ENCODE data around the gene NRXN3. TPM values are rescaled to one million over a fixed set of nuclear protein-coding genes. Genes with fewer than 3 reads are reported as not detected.

The NRXN3 gene
- total and polyA plus RNA-seq, 11 donors, result 0.19 to 2.2 (median 1.1) TPM

- H3K9me3 ChIP-seq, result no peaks in the 10 kb centered on the region
- H3K36me3 ChIP-seq, result no peaks in the 10 kb centered on the region
- H3K27ac ChIP-seq, result no peak overlapping the region
- intact Hi-C loops (cut with DNase I), result no loop called here
- no peak for ATAC-seq
- DNase-seq, result no peak
- no peak overlapping the region for H3K4me3 ChIP-seq
- H3K27me3 ChIP-seq, result peaks cover 0 to 4% (median 0%) of the 10 kb centered on the region in 9 donors
- TF ChIP-seq, protein P1, sequence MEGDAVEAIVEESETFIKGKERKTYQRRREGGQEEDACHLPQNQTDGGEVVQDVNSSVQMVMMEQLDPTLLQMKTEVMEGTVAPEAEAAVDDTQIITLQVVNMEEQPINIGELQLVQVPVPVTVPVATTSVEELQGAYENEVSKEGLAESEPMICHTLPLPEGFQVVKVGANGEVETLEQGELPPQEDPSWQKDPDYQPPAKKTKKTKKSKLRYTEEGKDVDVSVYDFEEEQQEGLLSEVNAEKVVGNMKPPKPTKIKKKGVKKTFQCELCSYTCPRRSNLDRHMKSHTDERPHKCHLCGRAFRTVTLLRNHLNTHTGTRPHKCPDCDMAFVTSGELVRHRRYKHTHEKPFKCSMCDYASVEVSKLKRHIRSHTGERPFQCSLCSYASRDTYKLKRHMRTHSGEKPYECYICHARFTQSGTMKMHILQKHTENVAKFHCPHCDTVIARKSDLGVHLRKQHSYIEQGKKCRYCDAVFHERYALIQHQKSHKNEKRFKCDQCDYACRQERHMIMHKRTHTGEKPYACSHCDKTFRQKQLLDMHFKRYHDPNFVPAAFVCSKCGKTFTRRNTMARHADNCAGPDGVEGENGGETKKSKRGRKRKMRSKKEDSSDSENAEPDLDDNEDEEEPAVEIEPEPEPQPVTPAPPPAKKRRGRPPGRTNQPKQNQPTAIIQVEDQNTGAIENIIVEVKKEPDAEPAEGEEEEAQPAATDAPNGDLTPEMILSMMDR (IDR thresholded peaks at IDR 0.05), result no peak
- TF ChIP-seq POLR2A (IDR thresholded peaks at IDR 0.05), result no peak
- WGBS, 4 donors, result 59 to 64% (median 61%) methylated on average over 1 of the region's 1 CpG
- peaks cover 0 to 4% (median 0%) of the 10 kb centered on the region in 12 donors for H3K4me1 ChIP-seq
Measured at GRCh38 chr14:78398216-78398615, 228.0 kb downstream of the NRXN3 start.

- Histone ChIP-seq H3K27ac (no peak overlapping the region), H3K9me3 (no peaks in the 10 kb centered on the region), H3K4me3 (no peak overlapping the region), H3K27me3 (peaks cover 0 to 8% (median 0%) of the 10 kb centered on the region in 9 donors), H3K36me3 (no peaks in the 10 kb centered on the region), H3K4me1 (peaks cover 0 to 6% (median 0%) of the 10 kb centered on the region in 12 donors)
- ATAC-seq (no peak), DNase-seq (no peak)
- WGBS, 4 donors, result 56% methylated on average over 3 of the region's 3 CpGs
- no peak for TF ChIP-seq POLR2A (IDR thresholded peaks at IDR 0.05)
- TF ChIP-seq, protein P1 (IDR thresholded peaks at IDR 0.05), result no peak
- intact Hi-C loops (cut with DNase I), result no loop called here
Measured at GRCh38 chr14:78399316-78399889, 229.2 kb downstream of the NRXN3 start.

DNA sequence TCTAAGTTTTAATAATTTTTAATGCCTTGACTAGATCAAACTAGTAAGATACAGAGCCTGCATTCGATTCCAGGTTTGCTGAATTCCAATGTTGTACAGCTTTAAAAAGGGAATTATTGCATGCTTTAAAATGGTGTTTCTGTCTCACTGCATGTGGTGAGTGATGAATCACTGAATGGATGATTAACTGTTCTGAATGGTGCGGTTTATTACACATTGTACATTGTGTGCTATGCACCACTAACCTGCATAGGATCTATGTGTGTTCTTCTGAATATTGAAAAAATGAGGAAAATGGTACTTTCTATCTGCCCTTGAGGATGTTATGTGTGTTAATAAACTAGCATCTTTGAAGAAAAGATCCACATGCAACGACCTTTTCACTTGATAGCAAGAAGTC is 231.7 kb downstream of the NRXN3 start:
- no peak for TF ChIP-seq POLR2A (IDR thresholded peaks at IDR 0.05)
- TF ChIP-seq, protein P1 (IDR thresholded peaks at IDR 0.05), result no peak
- peaks cover 0 to 6% (median 0%) of the 10 kb centered on the region in 12 donors for H3K4me1 ChIP-seq
- H3K27me3 ChIP-seq, result peaks cover 0 to 11% (median 0%) of the 10 kb centered on the region in 9 donors
- ATAC-seq (no peak), DNase-seq (no peak)
- no peak overlapping the region for H3K27ac ChIP-seq
- 69 to 75% (median 71%) methylated on average over 3 of the region's 3 CpGs for WGBS, 4 donors
- no peaks in the 10 kb centered on the region for H3K36me3 ChIP-seq
- no peak overlapping the region for H3K4me3 ChIP-seq
- no peaks in the 10 kb centered on the region for H3K9me3 ChIP-seq
- intact Hi-C loops (cut with DNase I), result no loop called here

GRCh38 chr14:78403278-78403815 is 233.2 kb downstream of the NRXN3 start:
- Histone ChIP-seq H3K27me3 (peaks cover 0 to 11% (median 0%) of the 10 kb centered on the region in 9 donors), H3K27ac (no peak overlapping the region), H3K4me3 (peak overlapping the region in 1 of 12 donors; percentile 13), H3K9me3 (no peaks in the 10 kb centered on the region), H3K36me3 (no peaks in the 10 kb centered on the region), H3K4me1 (peaks cover 0 to 6% (median 0%) of the 10 kb centered on the region in 12 donors)
- WGBS, 4 donors, result 8 to 13% (median 11%) methylated on average over 7 to 8 of the region's 8 CpGs
- intact Hi-C loops (cut with DNase I), result no loop called here
- DNase-seq (no peak), ATAC-seq (no peak)
- TF ChIP-seq, protein P1 (IDR thresholded peaks at IDR 0.05), result no peak
- TF ChIP-seq POLR2A (IDR thresholded peaks at IDR 0.05), result no peak

Data from heart left ventricle (tissue), 16 donors.